Retina (tissue), 1 donor: ENCODE measurements around the gene PGLYRP2.
A peak's percentile ranks its signal among the peaks of the same experiment; 100 is the strongest.
"Not testable (repeated sequence)": the region's sequence is repeated elsewhere in the genome, so short reads cannot be mapped to it uniquely, and the experiment has no call there.

Experiments
- DNase-seq: peaks from one replicate; pipeline ENCODE4 v3.0.0-alpha.2; 2016

The PGLYRP2 gene

GRCh38 chr19:15485768-15486167 is 6.5 kb upstream of the PGLYRP2 start:
- not testable (repeated sequence) for DNase-seq

GRCh38 chr19:15480996-15481395 is 1.7 kb upstream of the PGLYRP2 start:
- DNase-seq, result not testable (repeated sequence)

DNA sequence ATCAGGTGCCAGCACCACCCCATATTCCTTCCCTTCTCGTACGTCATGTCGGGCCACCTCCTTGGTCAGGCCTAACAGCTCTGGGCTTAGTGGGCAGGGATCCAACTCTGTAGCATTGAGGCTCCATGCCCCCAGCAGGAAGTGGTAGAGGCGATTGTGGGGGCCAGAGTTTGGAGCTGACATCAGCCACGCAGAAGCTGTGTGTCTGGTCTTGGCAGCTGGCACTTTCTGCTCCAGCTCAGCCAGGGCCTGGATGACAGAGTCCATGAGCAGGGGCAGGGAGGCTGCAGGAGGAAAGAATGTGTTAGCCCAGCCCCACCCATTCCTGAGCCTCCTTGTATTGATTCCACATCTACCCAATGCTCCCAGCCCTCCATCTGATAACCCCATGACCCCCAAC is 3.0 kb downstream of the PGLYRP2 start:
- no peak for DNase-seq

DNA sequence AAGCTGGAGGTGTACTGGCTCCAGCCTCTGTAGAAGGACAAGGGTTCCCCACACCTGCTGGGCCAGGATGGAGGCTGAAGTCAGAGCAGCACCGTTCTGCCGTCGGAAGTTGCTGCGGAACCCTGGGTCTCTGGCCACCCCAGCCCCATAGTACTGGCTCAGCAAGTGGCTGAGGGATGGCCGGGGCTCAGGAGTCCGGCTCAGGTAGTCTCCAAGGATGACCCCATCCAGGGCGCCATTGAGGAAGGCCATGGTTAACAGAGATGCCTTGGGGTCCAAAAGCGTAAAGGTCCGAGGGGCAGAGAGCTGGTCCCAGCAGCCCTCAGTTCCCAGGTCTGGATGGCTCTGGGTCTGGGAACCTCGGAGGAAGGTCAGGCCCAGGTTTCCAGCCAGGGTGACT is 3.7 kb downstream of the PGLYRP2 start:
- no peak for DNase-seq

DNA sequence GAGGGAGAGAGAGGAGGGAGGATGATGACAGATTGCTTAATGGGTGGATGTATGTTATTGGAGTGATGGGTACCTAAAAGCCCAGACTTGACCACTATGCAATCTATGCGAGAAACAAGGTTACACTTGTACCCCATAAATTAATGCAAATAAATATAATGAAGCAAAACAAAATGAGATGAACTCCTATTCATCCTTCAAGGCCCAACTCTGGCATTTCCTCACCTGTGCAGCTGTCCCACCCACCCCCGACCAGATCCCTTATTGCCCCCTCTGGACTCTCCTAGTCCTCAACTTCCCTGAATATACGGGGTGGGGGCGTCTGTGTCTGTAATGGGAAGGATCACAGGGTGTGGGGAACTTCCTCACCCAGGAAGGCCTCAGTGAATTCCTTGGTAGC is 4.1 kb downstream of the PGLYRP2 start:
- DNase-seq, result no peak

GRCh38 chr19:15473821-15474220 is 5.5 kb downstream of the PGLYRP2 start:
- DNase-seq, result not testable (repeated sequence)

DNA sequence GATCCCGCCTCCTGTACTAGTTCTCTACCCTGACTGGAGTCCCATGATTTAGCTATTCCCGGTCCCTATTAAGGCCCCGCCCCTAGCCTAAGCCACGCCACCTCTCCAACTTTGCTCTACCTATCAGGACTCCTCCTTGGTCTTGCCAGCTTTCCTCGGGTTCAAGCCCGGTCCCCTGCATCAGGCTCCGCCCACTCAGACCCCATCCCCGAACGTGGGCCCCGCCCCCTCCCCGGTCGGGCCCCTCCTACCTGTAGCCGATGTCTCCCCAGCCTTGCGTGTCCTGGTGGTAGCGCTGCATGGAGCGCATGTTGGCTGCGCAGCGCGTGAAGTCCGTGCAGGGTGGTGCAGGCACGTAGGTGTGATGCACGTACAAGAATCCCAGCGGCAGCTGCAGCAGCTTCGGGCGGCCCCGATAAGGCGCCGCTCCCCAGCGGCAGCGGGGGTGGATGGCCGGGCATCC is 7.6 kb downstream of the PGLYRP2 start:
- no peak for DNase-seq

DNA sequence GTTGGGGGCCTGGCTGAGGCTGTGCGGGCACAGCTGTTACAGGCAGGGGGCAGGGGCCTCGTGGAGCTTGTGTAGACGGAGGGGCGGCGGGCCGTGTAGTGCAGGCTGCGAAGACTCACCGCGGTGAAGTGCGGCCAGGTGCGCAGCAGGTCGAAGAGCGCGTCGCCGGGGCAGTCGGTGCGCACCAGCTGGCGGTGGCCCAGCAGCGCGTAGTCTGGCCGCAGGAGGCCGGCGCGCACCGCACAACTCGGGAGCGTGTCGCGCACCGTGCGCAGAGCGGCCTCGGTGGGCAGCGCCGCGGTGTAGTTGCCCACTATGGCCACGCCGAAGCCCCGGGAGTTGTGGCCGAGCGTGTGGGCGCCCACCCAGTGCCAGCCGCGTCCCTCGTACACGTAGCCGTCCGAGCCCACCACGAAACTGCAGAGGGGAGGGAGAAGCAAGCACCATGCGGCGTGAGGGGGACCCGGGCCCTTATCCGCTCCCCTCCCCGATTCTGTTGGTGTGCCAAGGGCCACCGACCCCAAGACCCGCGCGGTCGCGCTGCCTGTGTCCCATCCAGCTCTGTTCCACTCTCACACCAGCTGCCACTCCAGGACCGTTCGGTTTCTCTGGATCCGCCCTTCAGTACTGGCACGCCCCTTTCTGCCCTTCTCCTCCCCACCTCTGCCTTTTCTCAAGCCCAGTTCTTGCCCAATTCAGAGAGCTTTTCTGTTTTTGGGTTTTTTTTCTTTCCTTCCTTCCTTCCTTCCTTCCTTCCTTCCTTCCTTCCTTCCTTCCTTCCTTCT is 9.6 kb downstream of the PGLYRP2 start:
- DNase-seq, result peak; percentile 18

GRCh38 chr19:15468675-15469512 is 10.4 kb downstream of the PGLYRP2 start:
- DNase-seq, result no peak

GRCh38 chr19:15467734-15468214 is 11.5 kb downstream of the PGLYRP2 start:
- no peak for DNase-seq

- no peak for DNase-seq
Observed at GRCh38 chr19:15466851-15467733, 12.2 kb downstream of the PGLYRP2 start.

GRCh38 chr19:15464394-15465385 is 14.6 kb downstream of the PGLYRP2 start, which contains the start of gene RASAL3:
TSS of gene RASAL3 (minus strand) at chr19:15464544. CDS start at chr19:15464358, 186 bp downstream.
- DNase-seq, result no peak

DNA sequence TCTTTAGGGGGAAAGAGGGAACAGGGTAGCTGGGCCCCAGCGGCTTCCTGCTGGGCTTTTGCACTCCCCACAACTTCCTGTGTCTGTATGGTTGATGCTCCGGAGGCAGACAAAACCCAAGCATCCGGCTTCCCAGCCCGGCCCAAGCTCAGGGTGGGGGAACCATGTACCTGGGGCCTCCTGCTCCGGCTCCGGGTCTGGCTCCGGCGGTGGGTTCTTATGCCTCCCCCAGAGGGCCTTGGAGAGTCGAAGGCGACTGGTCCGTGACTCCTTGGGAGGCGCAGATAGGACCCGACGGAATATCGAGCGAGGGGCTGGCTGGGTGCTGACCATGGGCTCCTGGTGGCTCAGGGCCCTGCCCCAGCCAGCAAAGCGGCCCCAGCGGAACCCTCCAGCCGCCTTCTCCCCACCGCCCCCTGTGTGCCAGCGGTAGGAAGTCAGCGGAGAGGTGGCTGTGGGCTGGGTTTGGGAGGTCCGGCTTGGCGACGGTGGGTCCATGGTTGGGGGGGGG is 15.4 kb downstream of the PGLYRP2 start:
- no peak for DNase-seq

GRCh38 chr19:15461694-15462093 is 17.6 kb downstream of the PGLYRP2 start:
- DNase-seq, result no peak

DNA sequence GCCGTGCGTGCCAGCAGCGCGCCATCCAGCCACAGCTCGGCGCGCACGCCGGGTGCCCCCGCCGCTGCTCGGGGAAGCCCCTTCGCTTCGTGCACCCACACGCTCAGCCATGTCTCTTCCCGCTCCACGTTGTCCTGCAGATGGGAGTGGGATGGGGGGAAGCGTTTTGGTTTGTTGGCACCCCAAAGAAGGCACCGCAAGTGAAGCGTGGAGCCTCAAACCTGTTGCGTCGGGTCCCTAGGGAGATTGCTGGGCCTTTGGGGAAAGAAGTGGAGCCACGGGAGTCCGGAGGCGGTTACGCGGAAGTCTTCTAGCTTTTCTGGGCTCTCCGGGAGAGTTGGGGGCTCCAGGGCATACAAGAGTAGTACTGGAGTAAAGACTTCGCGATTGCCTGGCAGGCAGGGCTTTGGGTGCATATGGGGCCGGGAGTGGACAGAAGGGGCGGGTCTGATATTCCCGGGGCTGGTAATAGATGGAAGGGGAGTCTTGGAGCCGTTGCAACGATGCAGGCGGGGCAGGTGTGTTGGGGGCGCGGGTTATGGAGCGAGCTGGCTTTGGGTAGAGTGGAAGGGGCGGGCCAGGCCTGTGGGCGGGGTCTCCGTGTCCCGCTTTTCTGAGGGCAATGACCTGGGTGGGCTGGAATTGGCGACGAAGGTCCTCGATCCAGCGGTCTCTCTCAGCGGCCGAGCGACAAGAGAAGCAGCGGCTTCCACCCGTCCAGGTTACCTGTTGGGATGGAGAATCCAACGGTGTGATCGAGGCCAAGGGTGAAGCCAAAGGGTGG is 21.4 kb downstream of the PGLYRP2 start:
- DNase-seq, result peak; percentile 27

DNA sequence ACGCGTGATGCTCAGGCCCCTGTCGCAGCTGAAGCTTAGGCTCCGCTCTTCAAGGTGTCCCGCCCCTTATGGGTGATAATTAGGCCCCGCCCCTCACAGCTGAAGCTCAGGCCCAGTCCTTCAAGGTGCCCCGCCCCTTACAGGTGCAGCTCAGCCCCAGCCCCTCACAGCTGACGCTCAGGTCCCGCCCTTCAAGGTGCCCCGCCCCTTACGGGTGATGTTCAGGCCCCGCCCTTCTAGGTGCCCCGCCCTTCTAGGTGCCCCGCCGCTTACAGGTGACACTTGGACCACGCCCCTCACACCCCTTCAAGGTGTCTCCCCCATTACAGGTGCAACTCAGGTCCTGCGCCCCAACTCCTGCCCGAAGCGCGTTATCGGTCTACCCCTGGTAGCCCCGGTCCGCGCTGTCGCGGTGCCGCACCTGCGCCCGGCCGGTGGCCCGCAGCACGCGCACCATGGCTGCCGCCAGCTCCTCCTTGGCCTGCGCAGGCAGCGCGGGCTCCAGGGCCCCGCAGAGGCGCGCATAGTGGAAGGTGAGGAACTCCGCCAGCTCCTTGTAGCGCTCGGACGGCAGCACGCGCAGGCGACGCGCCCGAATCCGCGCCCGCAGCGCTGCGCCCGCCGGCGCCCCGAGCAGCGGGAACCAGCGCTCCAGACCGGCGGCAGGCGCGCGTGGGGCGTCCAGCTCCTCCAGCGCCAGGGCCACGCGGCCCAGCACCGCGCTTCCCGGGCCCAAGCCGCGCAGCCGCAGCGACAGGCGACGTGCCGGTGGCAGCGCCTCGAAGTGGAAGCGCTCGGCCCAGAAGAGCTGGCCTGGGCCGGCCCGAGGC is 22.2 kb downstream of the PGLYRP2 start:
- DNase-seq, result no peak

GRCh38 chr19:15456441-15456840 is 22.9 kb downstream of the PGLYRP2 start:
- DNase-seq, result no peak

DNA sequence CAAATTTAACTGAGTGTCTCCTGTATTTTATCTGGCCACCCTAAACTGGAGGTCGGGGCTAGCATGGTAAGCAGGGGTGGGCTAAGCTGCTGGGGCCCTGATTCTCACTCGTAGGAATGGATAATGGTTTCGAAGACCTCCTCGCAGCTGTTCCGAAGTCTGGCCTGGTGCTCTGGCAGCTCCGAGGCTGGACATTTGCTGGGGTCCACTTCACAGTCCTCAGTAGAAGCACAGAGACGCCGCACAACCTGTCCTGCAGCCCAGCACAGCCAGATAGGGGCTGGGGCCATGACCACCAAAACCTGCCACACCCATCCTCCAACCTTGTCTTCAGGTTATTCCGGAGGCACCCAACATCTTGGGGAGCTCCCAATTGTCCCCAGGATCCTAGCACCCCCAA is 23.3 kb downstream of the PGLYRP2 start:
- DNase-seq, result no peak
